GM12878 (cell line): ENCODE results near the gene TBC1D5.

Experiments used
- ATF3 ChIP-seq: IDR thresholded peaks from 2 replicates; pipeline ENCODE4 v1.6.1; 2011; ENCODE audit warnings: low read depth, mild to moderate bottlenecking, low read length, moderate library complexity, borderline replicate concordance; ENCODE audit errors: extremely low read depth
- CUX1 ChIP-seq: IDR thresholded peaks from 2 replicates; pipeline ENCODE4 v1.6.1; 2012; ENCODE audit warnings: improper control_type of control experiment, low read depth, low read length; ENCODE audit not compliant: insufficient replicate concordance
- JUND ChIP-seq: IDR thresholded peaks from 2 replicates; pipeline ENCODE4 v1.6.1; 2012; ENCODE audit warnings: low read depth, mild to moderate bottlenecking, low read length, improper control_type of control experiment, moderate library complexity
- POLR2AphosphoS5 ChIP-seq: IDR thresholded peaks from 2 replicates; pipeline ENCODE4 v1.6.1; 2011; ENCODE audit warnings: mild to moderate bottlenecking, low read length, inconsistent platforms
- SIN3A ChIP-seq: IDR thresholded peaks from 2 replicates; pipeline ENCODE4 v1.6.1; 2012; ENCODE audit warnings: low read depth, low read length, improper control_type of control experiment
- SUZ12 ChIP-seq: fragments of 200-600 bp; sonication (generic); IDR thresholded peaks from one replicate; pipeline ENCODE4 v1.6.1; 2018; ENCODE audit warnings: antibody characterized with exemption, mild to moderate bottlenecking; ENCODE audit not compliant: unreplicated experiment
- ZNF207 ChIP-seq: fragments of 450-650 bp; IDR thresholded peaks from 2 replicates; pipeline ENCODE4 v1.6.1; 2014; ENCODE audit warnings: antibody characterized with exemption, mild to moderate bottlenecking, borderline replicate concordance

- TF ChIP-seq ATF3, result no peak
- no peak for TF ChIP-seq POLR2AphosphoS5
- TF ChIP-seq SIN3A, result no peak
- no peak for TF ChIP-seq ZNF207
- TF ChIP-seq JUND, result no peak
- TF ChIP-seq SUZ12, result no peak
- TF ChIP-seq CUX1, result no peak
These were observed 149.5 kb downstream of the TBC1D5 start for GRCh38 chr3:17592956-17593355.
